Measurements from ENCODE around the gene DHX38.

Gene DHX38

GRCh38 chr16:72084445-72084844 lies 9.2 kb upstream of the DHX38 start:
- H3K27me3 ChIP-seq (ENCODE audit: insufficient read depth, low read length) = no peaks in the 10 kb centered on the region
- H3K4me3 ChIP-seq (ENCODE audit: low read depth, low read length) = no peak overlapping the region
- peaks cover 16 to 25% of the 10 kb centered on the region in 2 experiments for H3K36me3 ChIP-seq (ENCODE audit: control insufficient read depth in 1 of 2, insufficient read depth in 2 of 2, low read length in 2 of 2)
- H3K9ac ChIP-seq (ENCODE audit: low read length) = no peak overlapping the region
- no peaks in the 10 kb centered on the region for H3K79me1 ChIP-seq (ENCODE audit: low read length)
- no peak overlapping the region for H3K14ac ChIP-seq (ENCODE audit: low read length)
- no peak overlapping the region for H4K12ac ChIP-seq (ENCODE audit: low read depth, low read length)
- H2BK12ac ChIP-seq (ENCODE audit: low read length) = no peak overlapping the region
- H2BK5ac ChIP-seq (ENCODE audit: low read depth, low read length, poor library complexity) = no peak overlapping the region
- H2BK120ac ChIP-seq (ENCODE audit: insufficient read depth, low read length, poor library complexity) = no peak overlapping the region
- H3K4ac ChIP-seq (ENCODE audit: low read depth, low read length) = no peak overlapping the region
- DNase-seq = no peak
- no peaks in the 10 kb centered on the region for H3K4me1 ChIP-seq (ENCODE audit: control insufficient read depth in 1 of 2, insufficient read depth in 2 of 2, low read length in 2 of 2)
- H3K27ac ChIP-seq (ENCODE audit: low read depth, low read length) = no peak overlapping the region
- H3K9me3 ChIP-seq (ENCODE audit: insufficient read depth, low read depth, low read length) = peaks cover 11% of the 10 kb centered on the region
- no peak overlapping the region for H3K18ac ChIP-seq (ENCODE audit: low read length)
- H4K91ac ChIP-seq (ENCODE audit: low read depth, low read length) = no peak overlapping the region
- H3K23ac ChIP-seq (ENCODE audit: low read length) = no peak overlapping the region
- no peak overlapping the region for H2AK5ac ChIP-seq (ENCODE audit: low read length)
- H2AFZ ChIP-seq (ENCODE audit: insufficient read depth, low read length, poor library complexity) = no peak overlapping the region
- no peak overlapping the region for H3K4me2 ChIP-seq (ENCODE audit: low read length)
- H3K79me2 ChIP-seq (ENCODE audit: control insufficient read depth, insufficient read depth, low read length, poor library complexity) = no peaks in the 10 kb centered on the region
- H4K8ac ChIP-seq (ENCODE audit: low read depth, low read length) = no peak overlapping the region
- no CpG with 5 or more reads among the region's 10 CpGs for WGBS (ENCODE audit: extremely low coverage, insufficient coverage, insufficient read length)

- Histone ChIP-seq H3K27me3 (ENCODE audit: insufficient read depth, low read length) (no peaks in the 10 kb centered on the region), H2BK12ac (ENCODE audit: low read length) (no peak overlapping the region), H3K4me2 (ENCODE audit: low read length) (no peak overlapping the region), H3K79me1 (ENCODE audit: low read length) (no peaks in the 10 kb centered on the region), H3K23ac (ENCODE audit: low read length) (no peak overlapping the region), H2BK120ac (ENCODE audit: insufficient read depth, low read length, poor library complexity) (no peak overlapping the region), H3K36me3 (ENCODE audit: control insufficient read depth in 1 of 2, insufficient read depth in 2 of 2, low read length in 2 of 2) (peaks cover 20 to 29% of the 10 kb centered on the region in 2 experiments), H3K4ac (ENCODE audit: low read depth, low read length) (no peak overlapping the region), H2AK5ac (ENCODE audit: low read length) (no peak overlapping the region), H2BK5ac (ENCODE audit: low read depth, low read length, poor library complexity) (no peak overlapping the region), H3K9ac (ENCODE audit: low read length) (no peak overlapping the region), H3K9me3 (ENCODE audit: insufficient read depth, low read depth, low read length) (peaks cover 11% of the 10 kb centered on the region), H3K14ac (ENCODE audit: low read length) (no peak overlapping the region), H3K4me3 (ENCODE audit: low read depth, low read length) (no peak overlapping the region), H3K18ac (ENCODE audit: low read length) (no peak overlapping the region), H2AFZ (ENCODE audit: insufficient read depth, low read length, poor library complexity) (no peak overlapping the region), H3K4me1 (ENCODE audit: control insufficient read depth in 1 of 2, insufficient read depth in 2 of 2, low read length in 2 of 2) (no peaks in the 10 kb centered on the region), H3K27ac (ENCODE audit: low read depth, low read length) (no peak overlapping the region), H4K8ac (ENCODE audit: low read depth, low read length) (no peak overlapping the region), H4K12ac (ENCODE audit: low read depth, low read length) (no peak overlapping the region), H4K91ac (ENCODE audit: low read depth, low read length) (no peak overlapping the region), H3K79me2 (ENCODE audit: control insufficient read depth, insufficient read depth, low read length, poor library complexity) (no peaks in the 10 kb centered on the region)
- WGBS (ENCODE audit: extremely low coverage, insufficient coverage, insufficient read length) = no CpG with 5 or more reads among the region's 2 CpGs
- no peak for DNase-seq
These were observed 8.6 kb upstream of the DHX38 start for GRCh38 chr16:72085002-72085401.

GRCh38 chr16:72091217-72091616 lies 2.4 kb upstream of the DHX38 start:
- Histone ChIP-seq H3K27ac (ENCODE audit: low read depth, low read length) (no peak overlapping the region), H3K9me3 (ENCODE audit: insufficient read depth, low read depth, low read length) (no peaks in the 10 kb centered on the region)

GRCh38 chr16:72092832-72093447 lies 707 bp upstream of the DHX38 start:
- no peak overlapping the region for H2BK120ac ChIP-seq (ENCODE audit: insufficient read depth, low read length, poor library complexity)
- H2AFZ ChIP-seq (ENCODE audit: insufficient read depth, low read length, poor library complexity) = peak overlapping the region; percentile 47
- peak overlapping the region; percentile 61 for H4K8ac ChIP-seq (ENCODE audit: low read depth, low read length)
- peak overlapping the region; percentile 81 for H3K9ac ChIP-seq (ENCODE audit: low read length)
- peaks cover 0 to 3% of the 10 kb centered on the region in 2 experiments for H3K4me1 ChIP-seq (ENCODE audit: control insufficient read depth in 1 of 2, insufficient read depth in 2 of 2, low read length in 2 of 2)
- no CpG with 5 or more reads among the region's 22 CpGs for WGBS (ENCODE audit: extremely low coverage, insufficient coverage, insufficient read length)
- H3K9me3 ChIP-seq (ENCODE audit: insufficient read depth, low read depth, low read length) = no peaks in the 10 kb centered on the region
- H3K4me2 ChIP-seq (ENCODE audit: low read length) = peak overlapping the region; percentile 70
- H3K23ac ChIP-seq (ENCODE audit: low read length) = no peak overlapping the region
- DNase-seq = peak in 1 of 2 donors; percentile 57
- H2BK12ac ChIP-seq (ENCODE audit: low read length) = no peak overlapping the region
- H4K12ac ChIP-seq (ENCODE audit: low read depth, low read length) = peak overlapping the region; percentile 9
- H2AK5ac ChIP-seq (ENCODE audit: low read length) = no peak overlapping the region
- H3K36me3 ChIP-seq (ENCODE audit: control insufficient read depth in 1 of 2, insufficient read depth in 2 of 2, low read length in 2 of 2) = peaks cover 18 to 28% of the 10 kb centered on the region in 2 experiments
- H3K79me2 ChIP-seq (ENCODE audit: control insufficient read depth, insufficient read depth, low read length, poor library complexity) = peaks cover 8% of the 10 kb centered on the region
- no peak overlapping the region for H2BK5ac ChIP-seq (ENCODE audit: low read depth, low read length, poor library complexity)
- H4K91ac ChIP-seq (ENCODE audit: low read depth, low read length) = peak overlapping the region; percentile 20
- peak overlapping the region; percentile 4 for H3K18ac ChIP-seq (ENCODE audit: low read length)
- H3K4me3 ChIP-seq (ENCODE audit: low read depth, low read length) = peak overlapping the region; percentile 86
- H3K79me1 ChIP-seq (ENCODE audit: low read length) = peaks cover 7% of the 10 kb centered on the region
- peak overlapping the region; percentile 2 for H3K27ac ChIP-seq (ENCODE audit: low read depth, low read length)
- peak overlapping the region; percentile 25 for H3K4ac ChIP-seq (ENCODE audit: low read depth, low read length)
- peak overlapping the region; percentile 11 for H3K14ac ChIP-seq (ENCODE audit: low read length)
- H3K27me3 ChIP-seq (ENCODE audit: insufficient read depth, low read length) = no peaks in the 10 kb centered on the region

More at GRCh38 chr16:72091217-72091616, 2.4 kb upstream of the DHX38 start:
- Histone ChIP-seq H2BK12ac (ENCODE audit: low read length) (no peak overlapping the region), H2BK5ac (ENCODE audit: low read depth, low read length, poor library complexity) (no peak overlapping the region), H4K12ac (ENCODE audit: low read depth, low read length) (no peak overlapping the region), H2BK120ac (ENCODE audit: insufficient read depth, low read length, poor library complexity) (no peak overlapping the region), H3K4me2 (ENCODE audit: low read length) (no peak overlapping the region), H3K9ac (ENCODE audit: low read length) (no peak overlapping the region), H3K18ac (ENCODE audit: low read length) (no peak overlapping the region), H3K14ac (ENCODE audit: low read length) (no peak overlapping the region), H4K91ac (ENCODE audit: low read depth, low read length) (no peak overlapping the region), H3K79me1 (ENCODE audit: low read length) (peaks cover 7% of the 10 kb centered on the region), H3K23ac (ENCODE audit: low read length) (no peak overlapping the region), H4K8ac (ENCODE audit: low read depth, low read length) (no peak overlapping the region), H3K4me3 (ENCODE audit: low read depth, low read length) (no peak overlapping the region), H3K36me3 (ENCODE audit: control insufficient read depth in 1 of 2, insufficient read depth in 2 of 2, low read length in 2 of 2) (peaks cover 13 to 22% of the 10 kb centered on the region in 2 experiments), H3K4ac (ENCODE audit: low read depth, low read length) (no peak overlapping the region), H2AFZ (ENCODE audit: insufficient read depth, low read length, poor library complexity) (no peak overlapping the region), H2AK5ac (ENCODE audit: low read length) (no peak overlapping the region), H3K4me1 (ENCODE audit: control insufficient read depth in 1 of 2, insufficient read depth in 2 of 2, low read length in 2 of 2) (peaks cover 0 to 3% of the 10 kb centered on the region in 2 experiments), H3K27me3 (ENCODE audit: insufficient read depth, low read length) (no peaks in the 10 kb centered on the region), H3K79me2 (ENCODE audit: control insufficient read depth, insufficient read depth, low read length, poor library complexity) (peaks cover 8% of the 10 kb centered on the region)
- DNase-seq = no peak
- no CpG with 5 or more reads among the region's 3 CpGs for WGBS (ENCODE audit: extremely low coverage, insufficient coverage, insufficient read length)
